Neural progenitor cell (in vitro differentiated cells): ENCODE results near the gene PLCB3. TPM values are rescaled to one million over a fixed set of nuclear protein-coding genes. Genes with fewer than 3 reads are reported as not detected.
A peak's percentile ranks its signal among the peaks of the same experiment; 100 is the strongest.
"Not testable (repeated sequence)": the region's sequence is repeated elsewhere in the genome, so short reads cannot be mapped to it uniquely, and the experiment has no call there.

ENCODE experiments used
- DNase-seq: peaks from one replicate; pipeline ENCODE4 v3.0.0-alpha.2; 2016; ENCODE audit warnings: low spot score
- H2AFZ ChIP-seq: fragments of 200-600 bp; sonication (generic); replicated peaks from 2 replicates; pipeline ENCODE4 v1.6.1; 2016; ENCODE audit warnings: antibody characterized with exemption
- H3F3A ChIP-seq: fragments of 200-600 bp; sonication (generic); 2 replicates; pipeline ENCODE4 v1.6.1; 2016; ENCODE audit warnings: antibody characterized with exemption, low read depth
- H3K27ac ChIP-seq: fragments of 200-600 bp; sonication (generic); 2 replicates; pipeline ENCODE4 v1.5.1; 2016; ENCODE audit warnings: mild to moderate bottlenecking
- H3K27me3 ChIP-seq: fragments of 200-600 bp; sonication (generic); 2 replicates; pipeline ENCODE4 v1.6.1; 2016; ENCODE audit warnings: mild to moderate bottlenecking, moderate library complexity
- H3K36me3 ChIP-seq: fragments of 200-600 bp; sonication (generic); 2 replicates; pipeline ENCODE4 v1.5.1; 2016
- H3K4me1 ChIP-seq: fragments of 200-600 bp; sonication (generic); 2 replicates; pipeline ENCODE4 v1.6.1; 2016; ENCODE audit warnings: mixed run types
- H3K4me2 ChIP-seq: fragments of 200-600 bp; sonication (generic); 2 replicates; pipeline ENCODE4 v1.6.1; 2016
- H3K4me3 ChIP-seq: fragments of 200-600 bp; sonication (generic); 2 replicates; pipeline ENCODE4 v1.5.1; 2016
- H3K79me2 ChIP-seq: fragments of 200-600 bp; sonication (generic); 2 replicates; pipeline ENCODE4 v1.6.1; 2016; ENCODE audit warnings: low read depth
- H3K9ac ChIP-seq: fragments of 200-600 bp; sonication (generic); 2 replicates; pipeline ENCODE4 v1.6.1; 2016
- H3K9me3 ChIP-seq: fragments of 200-600 bp; sonication (generic); 2 replicates; pipeline ENCODE4 v1.5.1; 2016; ENCODE audit warnings: low read depth
- H4K20me1 ChIP-seq: fragments of 200-600 bp; sonication (generic); 2 replicates; pipeline ENCODE4 v1.6.1; 2016; ENCODE audit warnings: low read depth
- H3K27ac Mint-ChIP-seq: 3 replicates; pipeline ENCODE4 v1.8.0; 2021; ENCODE audit warnings: mixed read lengths
- H3K27me3 Mint-ChIP-seq: 2 replicates; pipeline ENCODE4 v1.8.0; 2022; ENCODE audit warnings: low read depth, mild to moderate bottlenecking, inconsistent platforms, moderate library complexity, mixed read lengths; ENCODE audit not compliant: insufficient read depth
- H3K36me3 Mint-ChIP-seq: 3 replicates; pipeline ENCODE4 v1.8.0; 2021; ENCODE audit warnings: mixed read lengths
- H3K4me1 Mint-ChIP-seq: 3 replicates; pipeline ENCODE4 v1.8.0; 2021; ENCODE audit warnings: mixed read lengths
- H3K4me3 Mint-ChIP-seq: 3 replicates; pipeline ENCODE4 v1.8.0; 2021; ENCODE audit warnings: mild to moderate bottlenecking, moderate library complexity, mixed read lengths
- H3K9me3 Mint-ChIP-seq: 3 replicates; pipeline ENCODE4 v1.8.0; 2020; ENCODE audit warnings: mixed read lengths
- CTCF ChIP-seq: fragments of 200-600 bp; sonication (generic); IDR thresholded peaks from 2 replicates; pipeline ENCODE4 v1.5.1; 2017; ENCODE audit warnings: antibody characterized with exemption, mild to moderate bottlenecking
- EZH2 ChIP-seq: fragments of 200-600 bp; sonication (generic); IDR thresholded peaks from 2 replicates; pipeline ENCODE4 v1.6.1; 2017; ENCODE audit warnings: antibody characterized with exemption, mild to moderate bottlenecking, moderate library complexity
- EZH2phosphoT487 ChIP-seq: fragments of 200-600 bp; sonication (generic); IDR thresholded peaks from 2 replicates; pipeline ENCODE4 v1.6.1; 2017; ENCODE audit warnings: antibody characterized with exemption
- total RNA-seq: library from RNA; depleted of rRNA; stranded (reverse); fragments of >200 nt; gene quantifications from 2 replicates; pipeline ENCODE4 v1.2.3, GENCODE V29; 2015; ENCODE audit warnings: low replicate concordance

PLCB3 gene
- total RNA-seq, 1 donor from 2014 or later, result 15.6 TPM

- Mint-ChIP-seq H3K9me3 (no peaks in the 10 kb centered on the region), H3K4me1 (peaks cover 16% of the 10 kb centered on the region), H3K27me3 (peaks cover 13% of the 10 kb centered on the region), H3K36me3 (no peaks in the 10 kb centered on the region), H3K27ac (no peak overlapping the region), H3K4me3 (peak overlapping the region; percentile 95)
- H3K4me1 ChIP-seq, result peaks cover 10% of the 10 kb centered on the region
- peaks cover 22% of the 10 kb centered on the region for H3K27me3 ChIP-seq
- peak overlapping the region; percentile 87 for H3K4me3 ChIP-seq
- DNase-seq, result peak; percentile 46
- no peak overlapping the region for H3K27ac ChIP-seq
- H3F3A ChIP-seq, result peaks cover 14% of the 10 kb centered on the region
- H3K79me2 ChIP-seq, result peaks cover 18% of the 10 kb centered on the region
- H3K36me3 ChIP-seq, result no peaks in the 10 kb centered on the region
- H3K9me3 ChIP-seq, result no peaks in the 10 kb centered on the region
- TF ChIP-seq CTCF (no peak), EZH2 (no peak)
- H3K4me2 ChIP-seq, result peak overlapping the region; percentile 95
- H4K20me1 ChIP-seq, result peaks cover 18% of the 10 kb centered on the region
- no peak overlapping the region for H2AFZ ChIP-seq
- peak overlapping the region; percentile 44 for H3K9ac ChIP-seq
These were observed 55.7 kb downstream of the PLCB3 start for GRCh38 chr11:64306876-64307622.

- Histone ChIP-seq H3K27me3 (peaks cover 15% of the 10 kb centered on the region), H4K20me1 (peaks cover 18% of the 10 kb centered on the region), H3F3A (peaks cover 14% of the 10 kb centered on the region), H3K79me2 (peaks cover 18% of the 10 kb centered on the region)
- not testable (repeated sequence) for H3K4me2 ChIP-seq, H3K9ac ChIP-seq, H2AFZ ChIP-seq, DNase-seq, H3K9me3 ChIP-seq, H3K4me3 ChIP-seq, H3K9me3 Mint-ChIP-seq, H3K36me3 Mint-ChIP-seq, H3K4me1 ChIP-seq, H3K36me3 ChIP-seq, H3K27ac ChIP-seq
- peak overlapping the region; percentile 71 for H3K4me3 Mint-ChIP-seq
- H3K27ac Mint-ChIP-seq, result peak overlapping the region; percentile 25
- peaks cover 12% of the 10 kb centered on the region for H3K27me3 Mint-ChIP-seq
- peaks cover 16% of the 10 kb centered on the region for H3K4me1 Mint-ChIP-seq
These were observed 56.5 kb downstream of the PLCB3 start for GRCh38 chr11:64307795-64308194.

- Histone ChIP-seq H3K9me3 (no peaks in the 10 kb centered on the region), H3K79me2 (peaks cover 14% of the 10 kb centered on the region), H2AFZ (no peak overlapping the region), H3K4me3 (no peak overlapping the region), H3K9ac (peak overlapping the region; percentile 8), H3F3A (peaks cover 27% of the 10 kb centered on the region), H3K36me3 (no peaks in the 10 kb centered on the region), H3K27ac (no peak overlapping the region), H3K4me1 (peaks cover 7% of the 10 kb centered on the region), H4K20me1 (peaks cover 12% of the 10 kb centered on the region), H3K27me3 (no peaks in the 10 kb centered on the region), H3K4me2 (no peak overlapping the region)
- TF ChIP-seq EZH2 (no peak), EZH2phosphoT487 (no peak), CTCF (no peak)
- peak overlapping the region; percentile 51 for H3K4me3 Mint-ChIP-seq
- no peaks in the 10 kb centered on the region for H3K9me3 Mint-ChIP-seq
- H3K36me3 Mint-ChIP-seq, result peaks cover 2% of the 10 kb centered on the region
- H3K4me1 Mint-ChIP-seq, result peaks cover 11% of the 10 kb centered on the region
- peaks cover 3% of the 10 kb centered on the region for H3K27me3 Mint-ChIP-seq
- DNase-seq, result no peak
- H3K27ac Mint-ChIP-seq, result peak overlapping the region; percentile 44
These were observed 61.6 kb downstream of the PLCB3 start for GRCh38 chr11:64312947-64313346.

GRCh38 chr11:64313491-64314145 is 62.3 kb downstream of the PLCB3 start:
- peaks cover 12% of the 10 kb centered on the region for H4K20me1 ChIP-seq
- H2AFZ ChIP-seq, result no peak overlapping the region
- peaks cover 19% of the 10 kb centered on the region for H3K79me2 ChIP-seq
- no peak overlapping the region for H3K4me3 ChIP-seq
- H3K9me3 ChIP-seq, result no peaks in the 10 kb centered on the region
- no peaks in the 10 kb centered on the region for H3K9me3 Mint-ChIP-seq
- H3K36me3 ChIP-seq, result no peaks in the 10 kb centered on the region
- H3K27me3 Mint-ChIP-seq, result peaks cover 3% of the 10 kb centered on the region
- H3K27ac Mint-ChIP-seq, result peak overlapping the region; percentile 44
- H3K4me1 ChIP-seq, result peaks cover 7% of the 10 kb centered on the region
- peaks cover 11% of the 10 kb centered on the region for H3K4me1 Mint-ChIP-seq
- H3K4me2 ChIP-seq, result no peak overlapping the region
- H3K36me3 Mint-ChIP-seq, result peaks cover 2% of the 10 kb centered on the region
- no peak overlapping the region for H3K27ac ChIP-seq
- H3K4me3 Mint-ChIP-seq, result peak overlapping the region; percentile 51
- TF ChIP-seq EZH2 (no peak), CTCF (no peak), EZH2phosphoT487 (no peak)
- H3F3A ChIP-seq, result peaks cover 29% of the 10 kb centered on the region
- no peak overlapping the region for H3K9ac ChIP-seq
- H3K27me3 ChIP-seq, result no peaks in the 10 kb centered on the region
- no peak for DNase-seq
